HG02970 (cell line): ENCODE results near the gene ERMAP.
"Not testable (repeated sequence)": the region's sequence is repeated elsewhere in the genome, so short reads cannot be mapped to it uniquely, and the experiment has no call there.

Experiments
- ATAC-seq: cut with Tn5 transposase; IDR thresholded peaks from one replicate; pipeline ENCODE4 v1.9.1; 2021; ENCODE audit warnings: mild to moderate bottlenecking, moderate library complexity, moderate number of reproducible peaks; ENCODE audit not compliant: unreplicated experiment, low FRiP score

ERMAP gene

GRCh38 chr1:42868466-42868865, 51.5 kb downstream of the ERMAP start:
- ATAC-seq: not testable (repeated sequence)

DNA sequence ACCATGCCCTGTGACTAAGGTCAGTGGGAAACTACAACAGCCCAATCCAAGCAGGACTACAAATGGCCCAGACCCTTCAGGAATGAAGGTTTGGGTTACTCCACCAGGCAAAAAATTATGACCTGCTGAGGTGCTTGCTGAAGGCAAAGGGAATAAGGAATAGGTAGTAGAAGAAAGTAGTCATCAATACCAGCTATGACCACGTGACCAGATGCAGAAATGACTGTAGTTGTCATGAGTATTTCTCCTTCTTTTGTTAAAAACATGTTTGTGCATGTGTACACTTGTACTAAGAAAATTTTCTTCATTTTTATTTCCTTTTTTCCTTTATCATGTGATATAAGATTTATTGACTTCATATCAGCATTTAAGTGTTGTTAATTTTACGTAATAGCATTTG, 52.3 kb downstream of the ERMAP start:
- ATAC-seq: not testable (repeated sequence)

- not testable (repeated sequence) for ATAC-seq
Observed at GRCh38 chr1:42869751-42870150, 52.8 kb downstream of the ERMAP start.

DNA sequence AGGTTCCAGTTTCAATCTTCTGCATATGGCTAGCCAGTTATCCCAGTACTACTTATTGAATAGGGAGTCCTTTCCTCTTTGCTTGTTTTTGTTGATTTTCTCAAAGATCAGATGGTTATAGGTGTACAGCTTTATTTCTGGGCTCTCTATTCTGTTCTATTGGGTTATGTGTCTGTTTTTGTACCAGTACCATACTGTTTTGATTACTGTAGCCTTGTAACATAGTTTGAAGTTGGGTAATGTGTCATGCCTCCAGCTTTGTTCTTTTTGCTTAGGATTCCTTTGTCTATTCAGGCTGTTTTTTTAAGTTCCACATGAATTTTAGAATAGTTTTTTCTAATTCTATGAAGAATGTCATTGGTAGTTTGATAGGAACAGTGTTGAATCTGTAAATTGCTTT, 56.2 kb downstream of the ERMAP start:
- ATAC-seq: not testable (repeated sequence)

GRCh38 chr1:42873670-42874069, 56.7 kb downstream of the ERMAP start:
- no peak for ATAC-seq

DNA sequence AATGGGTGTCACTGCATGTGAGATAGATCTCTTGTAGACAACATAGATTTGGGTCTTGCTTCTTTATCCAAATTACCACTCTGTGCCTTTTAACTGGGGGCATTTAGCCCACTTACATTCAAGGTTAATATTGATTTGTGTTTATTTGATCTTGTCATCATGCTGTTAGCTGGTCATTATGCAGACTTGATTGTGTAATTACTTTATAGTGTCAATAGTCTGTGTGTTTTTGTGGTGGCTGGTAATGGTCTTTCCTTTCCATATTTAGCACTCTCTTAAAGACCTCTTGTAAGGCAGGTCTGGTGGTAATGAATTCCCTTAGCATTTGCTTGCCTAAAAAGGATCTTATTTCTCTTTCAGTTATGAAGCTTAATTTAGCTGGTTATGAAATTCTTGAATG, 59.1 kb downstream of the ERMAP start:
- ATAC-seq: no peak

- ATAC-seq: no peak
Observed at GRCh38 chr1:42877380-42877779, 60.5 kb downstream of the ERMAP start.

DNA sequence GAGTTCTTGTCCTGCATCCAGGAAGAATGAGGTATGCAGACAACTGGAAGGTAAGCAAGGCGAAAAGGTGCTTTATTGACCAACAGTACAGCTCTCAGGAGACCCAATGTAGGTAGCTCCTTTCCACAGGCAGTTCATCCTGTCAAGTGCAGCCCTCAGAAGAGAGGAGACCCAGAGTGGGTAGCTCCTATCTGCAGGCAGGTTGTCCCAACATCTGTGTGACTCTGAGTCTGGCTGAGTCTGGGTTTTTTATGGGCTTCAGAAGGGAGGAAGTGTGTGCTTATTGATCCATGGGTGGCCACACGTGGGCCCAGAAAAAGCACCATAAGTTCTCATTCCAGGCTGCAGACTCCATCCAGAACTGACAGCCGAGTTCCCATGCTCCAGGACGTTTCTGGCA, 63.5 kb downstream of the ERMAP start:
- ATAC-seq: no peak

DNA sequence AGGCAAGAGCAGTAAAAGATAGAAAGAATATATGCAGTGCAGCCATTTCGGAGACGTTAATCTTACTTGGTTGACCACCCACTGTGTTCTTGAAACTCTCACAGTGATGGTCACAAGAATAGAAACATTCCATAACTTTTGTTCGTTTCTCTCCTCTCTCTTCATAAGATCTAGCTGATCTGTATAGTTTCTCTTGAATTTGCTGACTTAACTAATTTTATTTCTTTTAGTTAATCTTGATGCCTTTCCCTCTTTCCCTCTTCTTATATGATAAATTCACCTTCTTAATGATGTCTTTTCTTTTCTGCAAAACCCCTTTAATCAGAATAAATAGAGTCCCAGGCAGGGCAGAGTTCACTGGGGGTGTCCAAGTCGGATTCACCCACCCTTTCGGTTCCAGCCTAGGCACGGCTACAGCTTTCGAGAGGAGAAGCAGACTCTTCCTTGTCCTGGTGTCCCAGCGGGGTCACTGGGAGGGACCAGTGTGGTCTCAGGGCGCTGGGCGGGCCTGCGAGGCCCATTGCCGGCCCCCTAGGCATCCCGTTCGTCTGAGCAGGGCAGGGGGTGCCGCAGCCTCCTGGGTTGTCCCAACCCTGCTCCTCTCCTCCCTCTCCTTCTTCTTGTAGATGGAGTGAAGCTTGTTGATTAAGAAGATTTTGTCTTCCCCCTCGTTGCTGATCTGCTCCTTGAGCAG, 69.3 kb downstream of the ERMAP start:
- ATAC-seq: no peak

GRCh38 chr1:42886800-42887199, 69.9 kb downstream of the ERMAP start:
- ATAC-seq: no peak

- ATAC-seq: no peak
Observed at GRCh38 chr1:42887366-42887765, 70.4 kb downstream of the ERMAP start.

DNA sequence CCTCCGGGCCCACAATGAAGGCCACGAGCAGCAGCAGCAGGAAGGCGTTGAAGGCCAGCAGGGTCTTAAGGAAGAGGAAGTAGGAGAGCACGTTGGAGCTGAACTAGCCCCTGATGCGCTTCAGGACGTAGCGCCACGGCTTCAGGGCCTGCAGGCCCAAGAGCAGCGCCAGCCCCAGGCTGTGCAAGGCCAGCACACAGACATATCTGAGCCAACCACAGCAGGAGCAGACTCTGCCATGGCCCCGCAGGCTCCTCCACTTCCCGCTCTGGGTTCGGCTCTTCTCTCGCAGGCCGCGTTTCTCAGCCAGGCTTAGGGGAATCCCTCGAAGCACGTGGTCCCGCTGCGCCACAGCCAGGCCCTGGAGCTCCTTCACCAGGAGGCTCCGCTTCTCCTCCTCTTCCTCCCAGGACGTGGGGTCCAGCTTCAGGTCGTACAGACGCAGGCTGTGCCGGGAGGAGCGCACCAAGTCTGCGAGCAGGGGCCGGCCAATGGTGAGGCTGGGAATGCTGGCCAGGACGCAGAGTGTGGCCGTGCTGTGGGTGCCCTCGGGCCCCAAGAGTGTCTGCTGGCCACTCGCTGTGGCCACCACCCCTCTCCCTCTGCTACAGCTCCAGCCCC, 71.2 kb downstream of the ERMAP start:
- no peak for ATAC-seq

GRCh38 chr1:42889264-42889663, 72.3 kb downstream of the ERMAP start:
- no peak for ATAC-seq

DNA sequence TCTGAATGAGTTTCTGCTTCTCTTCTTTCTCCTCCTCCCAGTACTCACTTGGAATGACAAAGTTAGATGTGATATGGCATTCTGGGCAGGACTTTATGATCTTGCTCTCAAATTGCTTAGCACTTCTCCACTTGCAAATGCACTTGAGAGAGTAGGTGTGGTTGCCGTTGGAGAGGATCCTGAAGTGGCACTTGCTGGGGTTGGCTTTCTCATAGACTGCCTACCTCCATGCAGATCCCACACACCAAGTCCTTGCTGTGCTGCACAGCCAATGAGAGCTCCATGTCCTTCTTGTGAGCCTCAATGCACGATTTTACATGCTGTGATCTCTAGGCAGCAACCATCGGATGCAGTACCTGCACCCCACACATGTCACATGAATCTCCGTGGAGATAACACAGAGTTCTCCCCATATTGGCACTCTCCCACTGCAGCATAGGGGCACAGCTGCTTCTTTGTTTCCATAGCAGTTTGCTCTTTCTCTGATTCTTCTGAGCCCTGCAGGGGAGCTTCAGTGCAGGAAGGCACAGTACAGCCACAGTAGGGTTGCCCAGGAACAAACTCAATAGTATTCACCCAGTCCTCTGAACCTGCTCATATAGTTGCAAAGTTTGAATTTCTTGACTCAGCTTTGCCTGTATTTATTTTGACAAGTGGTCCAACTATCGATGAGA, 74.7 kb downstream of the ERMAP start:
- no peak for ATAC-seq
